ENCODE measurements around the gene LDLRAD4.

Gene LDLRAD4

DNA sequence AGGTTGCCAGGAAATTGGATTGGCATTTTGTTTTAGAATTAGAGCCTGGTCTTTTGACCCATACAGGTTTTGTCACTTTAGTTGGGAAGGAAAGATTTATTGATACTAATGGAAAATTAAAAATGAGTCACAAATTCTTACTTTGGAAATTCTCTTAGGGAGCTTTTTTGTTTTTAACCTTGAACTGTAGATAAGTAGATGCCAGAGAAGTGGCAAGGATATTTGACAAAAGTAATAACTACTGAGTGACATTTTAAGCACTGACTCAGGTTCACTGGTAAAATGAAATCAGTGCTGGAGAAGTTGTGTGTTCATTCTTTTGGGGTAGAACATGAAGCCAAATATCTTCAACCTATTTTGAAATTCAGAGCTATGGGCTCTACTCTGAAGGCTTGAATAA, 56.5 kb downstream of the LDLRAD4 start:
- Histone ChIP-seq H2AFZ (ENCODE audit: low read depth, low read length) (no peak overlapping the region), H3K27ac (ENCODE audit: low read length) (no peak overlapping the region), H3K4me2 (ENCODE audit: insufficient read depth, low read length) (no peak overlapping the region), H3K79me2 (ENCODE audit: insufficient read depth, low read length) (peaks cover 59% of the 10 kb centered on the region), H3K9ac (ENCODE audit: low read depth, low read length) (no peak overlapping the region), H3K4me3 (ENCODE audit: low read depth in 1 of 2, low read length in 2 of 2) (no peak overlapping the region), H3K9me3 (ENCODE audit: insufficient read depth, low read length, severe bottlenecking) (no peaks in the 10 kb centered on the region), H3K36me3 (ENCODE audit: insufficient read depth, low read length) (peaks cover 21% of the 10 kb centered on the region; the same call in 1 of the 2 replicates), H3K4me1 (ENCODE audit: insufficient read depth, low read length) (no peaks in the 10 kb centered on the region), H4K20me1 (ENCODE audit: insufficient read depth, low read length) (peaks cover 23% of the 10 kb centered on the region; the same call in 1 of the 2 replicates), H3K27me3 (ENCODE audit: insufficient read depth, low read length, poor library complexity) (no peaks in the 10 kb centered on the region)
- DNase-seq (no peak), ATAC-seq (ENCODE audit: insufficient read depth, low read depth) (no peak)
- TF ChIP-seq CTCF (IDR thresholded peaks at IDR 0.05; ENCODE audit: borderline replicate concordance, extremely low read depth, low read length, poor library complexity, severe bottlenecking) (no peak), EZH2 (IDR thresholded peaks at IDR 0.05; ENCODE audit: borderline replicate concordance, low read depth, low read length, severe bottlenecking) (no peak)

DNA sequence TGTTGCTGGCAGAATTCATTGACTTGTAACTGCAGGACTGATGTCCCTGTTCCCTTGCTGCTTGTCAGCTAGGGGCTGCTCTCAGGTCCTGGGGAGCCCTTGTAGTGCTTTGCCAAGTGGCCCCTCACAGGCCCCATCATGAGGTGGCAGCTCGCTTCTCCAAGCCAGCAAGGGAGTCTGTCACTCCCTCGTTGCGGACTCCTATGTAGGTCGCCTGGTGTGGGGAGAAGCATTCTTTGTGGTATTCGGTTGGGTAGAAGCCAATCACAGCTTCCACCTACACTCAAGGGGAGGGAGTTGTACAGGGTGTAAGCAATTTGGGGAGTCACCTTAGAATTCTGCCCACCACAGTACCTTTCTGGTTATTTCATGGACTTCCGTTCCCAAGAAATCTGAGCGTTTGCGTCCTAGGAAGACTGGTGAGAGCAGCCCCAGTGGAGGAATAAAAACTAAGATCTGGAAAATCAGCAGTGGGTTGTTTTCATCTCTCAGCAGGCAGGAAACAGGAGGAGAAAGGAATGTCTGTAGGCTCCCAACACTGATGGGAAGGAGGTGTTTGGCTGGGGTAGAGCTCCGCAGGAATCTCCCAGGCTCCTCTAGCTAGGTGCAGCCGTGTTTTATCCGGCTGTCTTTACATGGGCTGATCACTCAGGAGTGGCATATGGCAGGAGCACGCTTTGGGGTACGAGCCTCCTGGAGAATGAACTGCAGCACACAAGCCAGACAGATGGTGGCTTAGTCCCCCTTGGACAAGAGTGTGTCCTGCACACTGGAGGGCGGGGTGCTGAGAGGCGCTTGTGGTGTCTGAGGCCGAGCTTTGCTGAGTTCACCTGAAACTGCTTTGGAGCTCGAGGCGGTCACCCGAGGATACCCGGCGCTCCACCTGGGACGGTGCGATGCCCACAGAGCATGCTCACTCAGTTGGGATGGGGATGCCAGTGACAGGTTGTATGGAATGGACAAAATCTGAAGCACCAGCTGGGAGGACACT, 58.3 kb downstream of the LDLRAD4 start:
- Histone ChIP-seq H3K4me2 (ENCODE audit: insufficient read depth, low read length) (no peak overlapping the region), H3K9ac (ENCODE audit: low read depth, low read length) (no peak overlapping the region), H3K4me3 (ENCODE audit: low read depth in 1 of 2, low read length in 2 of 2) (no peak overlapping the region), H3K79me2 (ENCODE audit: insufficient read depth, low read length) (peaks cover 46% of the 10 kb centered on the region), H4K20me1 (ENCODE audit: insufficient read depth, low read length) (peaks cover 23% of the 10 kb centered on the region; the same call in 1 of the 2 replicates), H3K9me3 (ENCODE audit: insufficient read depth, low read length, severe bottlenecking) (no peaks in the 10 kb centered on the region), H3K36me3 (ENCODE audit: insufficient read depth, low read length) (peaks cover 38% of the 10 kb centered on the region), H2AFZ (ENCODE audit: low read depth, low read length) (no peak overlapping the region), H3K27ac (ENCODE audit: low read length) (no peak overlapping the region), H3K27me3 (ENCODE audit: insufficient read depth, low read length, poor library complexity) (no peaks in the 10 kb centered on the region), H3K4me1 (ENCODE audit: insufficient read depth, low read length) (no peaks in the 10 kb centered on the region)
- no peak for ATAC-seq (ENCODE audit: insufficient read depth, low read depth)
- no peak for DNase-seq
- no peak for TF ChIP-seq CTCF (IDR thresholded peaks at IDR 0.05; ENCODE audit: borderline replicate concordance, extremely low read depth, low read length, poor library complexity, severe bottlenecking)
- TF ChIP-seq EZH2 (IDR thresholded peaks at IDR 0.05; ENCODE audit: borderline replicate concordance, low read depth, low read length, severe bottlenecking), result no peak

GRCh38 chr18:13278062-13278630, 59.6 kb downstream of the LDLRAD4 start:
- H3K9ac ChIP-seq (ENCODE audit: low read depth, low read length), result no peak overlapping the region
- ATAC-seq (ENCODE audit: insufficient read depth, low read depth), result no peak
- H3K4me3 ChIP-seq (ENCODE audit: low read depth in 1 of 2, low read length in 2 of 2), result no peak overlapping the region
- H2AFZ ChIP-seq (ENCODE audit: low read depth, low read length), result no peak overlapping the region
- H4K20me1 ChIP-seq (ENCODE audit: insufficient read depth, low read length), result peaks cover 16% of the 10 kb centered on the region; the same call in 1 of the 2 replicates
- DNase-seq, result no peak
- no peaks in the 10 kb centered on the region for H3K27me3 ChIP-seq (ENCODE audit: insufficient read depth, low read length, poor library complexity)
- no peaks in the 10 kb centered on the region for H3K9me3 ChIP-seq (ENCODE audit: insufficient read depth, low read length, severe bottlenecking)
- H3K79me2 ChIP-seq (ENCODE audit: insufficient read depth, low read length), result peaks cover 38% of the 10 kb centered on the region
- H3K27ac ChIP-seq (ENCODE audit: low read length), result no peak overlapping the region
- no peak overlapping the region for H3K4me2 ChIP-seq (ENCODE audit: insufficient read depth, low read length)
- peaks cover 39% of the 10 kb centered on the region for H3K36me3 ChIP-seq (ENCODE audit: insufficient read depth, low read length)
- H3K4me1 ChIP-seq (ENCODE audit: insufficient read depth, low read length), result no peaks in the 10 kb centered on the region
- TF ChIP-seq CTCF (IDR thresholded peaks at IDR 0.05; ENCODE audit: borderline replicate concordance, extremely low read depth, low read length, poor library complexity, severe bottlenecking), result no peak
- TF ChIP-seq EZH2 (IDR thresholded peaks at IDR 0.05; ENCODE audit: borderline replicate concordance, low read depth, low read length, severe bottlenecking), result no peak

Data from DND-41 (cell line).